Measurements from ENCODE around the gene AGR2. TPM values are rescaled to one million over a fixed set of nuclear protein-coding genes. Genes with fewer than 3 reads are reported as not detected.
A peak's percentile ranks its signal among the peaks of the same experiment; 100 is the strongest.

AGR2 gene
- total and polyA plus RNA-seq, 8 donors = 63.2 to 376 (median 104) TPM

DNA sequence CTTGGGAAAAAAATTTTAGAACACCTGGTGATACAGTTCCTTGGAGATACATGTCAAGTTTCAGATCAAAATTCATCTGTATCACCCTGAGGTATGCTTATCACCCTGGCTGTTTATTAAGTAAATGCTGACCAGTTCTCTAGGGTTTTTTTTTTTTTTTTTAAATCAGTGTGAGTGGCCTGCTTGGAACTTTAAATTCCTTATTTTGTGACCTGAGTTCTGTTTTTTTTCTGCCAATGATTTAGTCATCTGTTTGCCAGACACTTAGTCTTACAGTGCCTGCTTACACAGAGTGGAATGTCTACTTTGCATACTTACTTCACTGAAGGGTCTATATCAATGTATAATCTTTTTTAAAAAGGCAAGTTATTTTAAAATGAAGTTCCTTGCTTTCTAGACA lies 49.4 kb downstream of the AGR2 start:
- peak overlapping the region; percentile 65 to 89 for H3K4me3 ChIP-seq
- TF ChIP-seq, protein P1, sequence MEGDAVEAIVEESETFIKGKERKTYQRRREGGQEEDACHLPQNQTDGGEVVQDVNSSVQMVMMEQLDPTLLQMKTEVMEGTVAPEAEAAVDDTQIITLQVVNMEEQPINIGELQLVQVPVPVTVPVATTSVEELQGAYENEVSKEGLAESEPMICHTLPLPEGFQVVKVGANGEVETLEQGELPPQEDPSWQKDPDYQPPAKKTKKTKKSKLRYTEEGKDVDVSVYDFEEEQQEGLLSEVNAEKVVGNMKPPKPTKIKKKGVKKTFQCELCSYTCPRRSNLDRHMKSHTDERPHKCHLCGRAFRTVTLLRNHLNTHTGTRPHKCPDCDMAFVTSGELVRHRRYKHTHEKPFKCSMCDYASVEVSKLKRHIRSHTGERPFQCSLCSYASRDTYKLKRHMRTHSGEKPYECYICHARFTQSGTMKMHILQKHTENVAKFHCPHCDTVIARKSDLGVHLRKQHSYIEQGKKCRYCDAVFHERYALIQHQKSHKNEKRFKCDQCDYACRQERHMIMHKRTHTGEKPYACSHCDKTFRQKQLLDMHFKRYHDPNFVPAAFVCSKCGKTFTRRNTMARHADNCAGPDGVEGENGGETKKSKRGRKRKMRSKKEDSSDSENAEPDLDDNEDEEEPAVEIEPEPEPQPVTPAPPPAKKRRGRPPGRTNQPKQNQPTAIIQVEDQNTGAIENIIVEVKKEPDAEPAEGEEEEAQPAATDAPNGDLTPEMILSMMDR (IDR thresholded peaks at IDR 0.05) = no peak
- H3K27me3 ChIP-seq = peaks cover 0 to 20% of the 10 kb centered on the region in 2 donors
- H3K4me1 ChIP-seq = peaks cover 0 to 12% of the 10 kb centered on the region in 2 donors
- peak overlapping the region; percentile 73 to 79 for H3K27ac ChIP-seq
- ATAC-seq (peak; percentile 59), DNase-seq (no peak)
- no peaks in the 10 kb centered on the region for H3K36me3 ChIP-seq
- intact Hi-C loops (cut with DNase I) = no loop called here
- no peaks in the 10 kb centered on the region for H3K9me3 ChIP-seq

DNA sequence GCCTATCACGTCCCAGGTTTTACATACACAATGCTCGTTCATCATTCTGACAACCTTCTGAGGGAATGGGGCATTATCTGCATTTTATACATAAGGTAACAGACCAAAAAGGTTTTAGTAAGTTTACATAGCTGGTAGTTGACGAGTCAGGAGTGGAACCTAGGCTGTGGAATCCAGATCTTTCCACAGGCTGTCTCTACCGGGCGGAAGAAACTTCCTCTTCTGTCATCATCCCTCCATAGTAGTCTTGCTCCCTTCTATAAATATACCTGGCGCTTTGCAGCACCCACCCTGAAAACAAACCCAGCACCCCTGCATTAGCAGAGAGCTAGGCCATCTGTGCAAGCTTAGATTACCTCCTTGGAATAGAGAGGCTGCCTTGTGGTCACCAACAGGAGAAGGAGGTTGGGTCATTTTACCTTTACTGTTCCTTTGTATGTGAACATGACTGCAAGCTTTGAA lies 49.9 kb downstream of the AGR2 start:
- peaks cover 0 to 12% of the 10 kb centered on the region in 2 donors for H3K4me1 ChIP-seq
- TF ChIP-seq, protein P1 (IDR thresholded peaks at IDR 0.05) = no peak
- H3K27me3 ChIP-seq = peaks cover 0 to 20% of the 10 kb centered on the region in 2 donors
- ATAC-seq (peak; percentile 20), DNase-seq (no peak)
- no peaks in the 10 kb centered on the region for H3K36me3 ChIP-seq
- H3K4me3 ChIP-seq = peak overlapping the region; percentile 65 to 89
- no peaks in the 10 kb centered on the region for H3K9me3 ChIP-seq
- peak overlapping the region; percentile 73 to 79 for H3K27ac ChIP-seq
- intact Hi-C loops (cut with DNase I) = no loop called here

DNA sequence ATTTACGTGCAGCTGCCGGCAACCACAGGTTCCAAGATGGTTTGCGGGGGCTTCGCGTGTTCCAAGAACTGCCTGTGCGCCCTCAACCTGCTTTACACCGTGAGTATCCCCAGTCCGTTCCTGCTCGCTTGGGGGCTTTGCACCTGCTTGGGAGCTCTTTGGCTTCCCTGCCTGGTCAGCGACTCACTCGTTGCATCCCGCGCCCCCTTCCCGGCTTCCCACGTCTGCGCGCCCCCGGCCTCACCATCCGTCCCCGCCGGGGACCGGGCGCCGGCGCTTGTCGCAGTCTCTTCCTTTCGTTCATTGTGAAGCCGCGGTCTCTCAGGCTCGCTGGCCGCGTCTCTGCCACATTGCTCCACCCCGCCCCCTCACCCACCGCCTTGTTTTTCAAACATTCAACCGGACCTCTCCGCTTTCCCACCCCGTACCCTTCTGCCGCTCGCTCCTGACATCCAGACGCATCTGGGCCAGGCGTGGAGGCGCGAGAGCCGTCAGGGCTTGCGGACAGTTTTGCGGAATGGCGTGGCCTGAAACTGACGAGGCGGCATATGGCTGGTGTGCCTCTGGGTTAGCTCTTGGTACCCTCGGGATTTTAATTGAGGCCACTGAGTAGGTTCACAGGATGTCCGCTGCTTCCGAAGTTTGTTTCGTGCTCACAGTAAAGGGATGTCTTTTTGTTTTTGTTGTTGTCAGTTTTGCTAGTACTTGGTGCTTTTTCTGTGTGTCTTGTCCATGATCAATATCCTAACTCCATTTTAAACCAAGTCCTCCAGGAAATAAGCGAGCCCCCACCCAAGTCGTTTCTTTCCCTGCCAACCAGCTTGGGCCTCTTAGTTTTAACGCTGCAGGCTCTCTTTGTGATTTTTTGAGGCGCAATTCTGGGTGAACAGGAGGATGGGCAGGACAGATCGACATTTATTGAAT lies 50.6 kb downstream of the AGR2 start:
- Histone ChIP-seq H3K27me3 (peaks cover 0 to 20% of the 10 kb centered on the region in 2 donors), H3K36me3 (no peaks in the 10 kb centered on the region), H3K4me1 (peaks cover 0 to 12% of the 10 kb centered on the region in 2 donors), H3K9me3 (no peaks in the 10 kb centered on the region), H3K27ac (peak overlapping the region; percentile 73 to 79), H3K4me3 (peak overlapping the region; percentile 65 to 89)
- TF ChIP-seq, protein P1 (IDR thresholded peaks at IDR 0.05) = no peak
- ATAC-seq (peak; percentile 32), DNase-seq (peak in 3 of 4 donors; percentile 44 to 85 (median 45))
- intact Hi-C loops (cut with DNase I) = no loop called here

DNA sequence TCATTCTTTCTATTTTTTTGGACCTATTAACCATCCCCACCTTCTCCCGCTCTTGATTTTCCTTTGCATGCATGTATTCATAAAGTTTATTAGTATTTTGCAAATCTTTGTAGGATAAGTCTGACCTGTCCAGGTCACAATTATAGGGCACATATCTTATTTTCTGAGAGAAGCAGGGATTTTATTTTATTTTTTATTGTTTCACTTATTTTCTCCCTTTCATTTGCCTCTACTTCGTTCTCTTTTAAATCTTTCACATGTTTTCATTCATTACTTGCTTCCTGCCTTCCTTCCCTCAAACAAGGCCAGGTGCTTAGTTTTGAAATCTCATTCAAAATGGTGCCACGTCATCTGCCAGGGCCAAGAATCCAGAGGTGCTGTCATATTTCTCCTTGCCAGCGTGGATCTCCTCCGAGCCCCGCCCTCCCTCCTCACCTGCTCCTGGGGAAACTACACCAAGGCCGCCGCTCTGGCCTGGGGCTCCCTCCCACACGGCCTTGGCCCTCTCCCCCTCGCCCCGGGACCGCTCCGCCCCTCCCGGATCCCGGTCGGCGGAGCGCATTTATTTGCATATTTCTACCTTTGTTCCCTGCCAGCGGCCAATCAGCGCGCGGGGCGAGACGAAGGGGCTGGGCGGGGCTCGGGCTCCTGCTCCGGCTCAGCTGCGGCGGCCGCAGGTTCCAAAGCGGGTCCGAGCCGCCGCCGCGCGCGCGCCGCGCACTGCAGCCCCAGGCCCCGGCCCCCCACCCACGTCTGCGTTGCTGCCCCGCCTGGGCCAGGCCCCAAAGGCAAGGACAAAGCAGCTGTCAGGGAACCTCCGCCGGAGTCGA lies 51.5 kb downstream of the AGR2 start, which contains the start of gene TSPAN13:
Gene TSPAN13, plus strand, starts transcription at position 654 of the 830 bp plus-strand sequence. CDS start 213 bp downstream, outside the sequence.
- DNase-seq (peak in 3 of 4 donors; percentile 90 to 96 (median 91)), ATAC-seq (peak; percentile 92)
- Histone ChIP-seq H3K9me3 (no peaks in the 10 kb centered on the region), H3K4me1 (peaks cover 0 to 12% of the 10 kb centered on the region in 2 donors), H3K36me3 (no peaks in the 10 kb centered on the region), H3K27me3 (peaks cover 0 to 20% of the 10 kb centered on the region in 2 donors), H3K27ac (peak within 1 kb of the TSS; percentile 73 to 79), H3K4me3 (peak within 1 kb of the TSS; percentile 65 to 89)
- intact Hi-C loops (cut with DNase I) = no loop called here
- TF ChIP-seq, protein P1 (IDR thresholded peaks at IDR 0.05) = no peak
